Measurements from ENCODE around the gene KCNJ15. TPM values are rescaled to one million over a fixed set of nuclear protein-coding genes. Genes with fewer than 3 reads are reported as not detected.

KCNJ15 gene
- polyA plus RNA-seq, 3 donors = 4.5 to 26.5 (median 8.0) TPM

- Histone ChIP-seq H3K36me3 (replicated peaks in 1 of 2; ENCODE audit: control insufficient read depth in 1 of 2, insufficient read depth in 2 of 2, low read length in 2 of 2) (no peaks in the 10 kb centered on the region), H3K4me1 (ENCODE audit: control insufficient read depth in 1 of 2, insufficient read depth in 2 of 2, low read length in 2 of 2) (peaks cover 25 to 41% of the 10 kb centered on the region in 2 donors), H3K4me2 (replicated peaks; ENCODE audit: extremely low read depth, low read length, poor library complexity, severe bottlenecking) (no peak overlapping the region), H3K79me2 (ENCODE audit: insufficient read depth, low read length) (no peaks in the 10 kb centered on the region), H4K20me1 (ENCODE audit: insufficient read depth, low read length) (no peaks in the 10 kb centered on the region), H3K9ac (ENCODE audit: insufficient read depth, low read length, poor library complexity, severe bottlenecking) (no peak overlapping the region), H3K27ac (ENCODE audit: low read depth in 1 of 2, low read length in 2 of 2) (no peak overlapping the region), H2AFZ (ENCODE audit: insufficient read depth, low read depth, low read length, poor library complexity, severe bottlenecking) (no peak overlapping the region), H3K9me3 (replicated peaks in 1 of 2; ENCODE audit: control insufficient read depth in 1 of 2, insufficient read depth in 1 of 2, low read length in 2 of 2) (peaks cover 0 to 6% of the 10 kb centered on the region in 2 donors), H3K27me3 (ENCODE audit: control insufficient read depth in 2 of 2, insufficient read depth in 2 of 2, low read length in 2 of 2) (peaks cover 29 to 31% of the 10 kb centered on the region in 2 donors), H3K4me3 (replicated peaks in 1 of 3; ENCODE audit: low read depth in 2 of 3, low read length in 3 of 3) (no peak overlapping the region)
- Mint-ChIP-seq H3K4me3 (peak overlapping the region in 1 of 2 donors; percentile 33), H3K27me3 (ENCODE audit: low read depth in 3 of 3) (peaks cover 11 to 40% (median 31%) of the 10 kb centered on the region in 3 donors), H3K27ac (peak overlapping the region in 1 of 7 donors; percentile 13), H3K36me3 (peaks cover 0 to 16% of the 10 kb centered on the region in 2 donors), H3K9me3 (peaks cover 2 to 11% (median 8%) of the 10 kb centered on the region in 7 donors), H3K4me1 (peaks cover 38% of the 10 kb centered on the region)
- no peak for DNase-seq
- 83% methylated on average over 2 of the region's 2 CpGs for WGBS (ENCODE audit: insufficient coverage)
- no peak for TF ChIP-seq CTCF (IDR thresholded peaks at IDR 0.05)
- intact Hi-C loops (cut with micrococcal nuclease) = no loop called here
Measured at GRCh38 chr21:38325216-38325615, 68.4 kb downstream of the KCNJ15 start.

GRCh38 chr21:38325731-38326420, 69.1 kb downstream of the KCNJ15 start:
- Histone ChIP-seq H3K27me3 (ENCODE audit: control insufficient read depth in 2 of 2, insufficient read depth in 2 of 2, low read length in 2 of 2) (peaks cover 29 to 31% of the 10 kb centered on the region in 2 donors), H3K4me3 (replicated peaks in 1 of 3; ENCODE audit: low read depth in 2 of 3, low read length in 3 of 3) (no peak overlapping the region), H3K27ac (ENCODE audit: low read depth in 1 of 2, low read length in 2 of 2) (no peak overlapping the region), H3K4me1 (ENCODE audit: control insufficient read depth in 1 of 2, insufficient read depth in 2 of 2, low read length in 2 of 2) (peaks cover 25 to 41% of the 10 kb centered on the region in 2 donors), H3K9ac (ENCODE audit: insufficient read depth, low read length, poor library complexity, severe bottlenecking) (no peak overlapping the region), H3K79me2 (ENCODE audit: insufficient read depth, low read length) (no peaks in the 10 kb centered on the region), H3K9me3 (replicated peaks in 1 of 2; ENCODE audit: control insufficient read depth in 1 of 2, insufficient read depth in 1 of 2, low read length in 2 of 2) (peaks cover 0 to 3% of the 10 kb centered on the region in 2 donors), H2AFZ (ENCODE audit: insufficient read depth, low read depth, low read length, poor library complexity, severe bottlenecking) (no peak overlapping the region), H3K36me3 (replicated peaks in 1 of 2; ENCODE audit: control insufficient read depth in 1 of 2, insufficient read depth in 2 of 2, low read length in 2 of 2) (no peaks in the 10 kb centered on the region), H3K4me2 (replicated peaks; ENCODE audit: extremely low read depth, low read length, poor library complexity, severe bottlenecking) (no peak overlapping the region), H4K20me1 (ENCODE audit: insufficient read depth, low read length) (no peaks in the 10 kb centered on the region)
- H3K9me3 Mint-ChIP-seq = peaks cover 0 to 8% (median 4%) of the 10 kb centered on the region in 7 donors
- no peak for DNase-seq
- TF ChIP-seq CTCF (IDR thresholded peaks at IDR 0.05) = no peak
- H3K27ac Mint-ChIP-seq = peak overlapping the region in 1 of 7 donors; percentile 68
- intact Hi-C loops (cut with micrococcal nuclease) = no loop called here
- peak overlapping the region in 1 of 2 donors; percentile 44 for H3K4me3 Mint-ChIP-seq
- H3K36me3 Mint-ChIP-seq = peaks cover 0 to 14% of the 10 kb centered on the region in 2 donors
- peaks cover 38% of the 10 kb centered on the region for H3K4me1 Mint-ChIP-seq
- WGBS (ENCODE audit: insufficient coverage) = 100% methylated on average over 3 of the region's 8 CpGs
- peaks cover 8 to 37% (median 31%) of the 10 kb centered on the region in 3 donors for H3K27me3 Mint-ChIP-seq (ENCODE audit: low read depth in 3 of 3)
